ENCODE measurements around the gene FANCI.

FANCI gene

GRCh38 chr15:89243691-89244573 lies at the start of gene FANCI:
Gene FANCI (plus strand): TSS chr15:89243979. CDS start chr15:89247648, 3,669 bp downstream.
- DNase-seq: peak; percentile 88

DNA sequence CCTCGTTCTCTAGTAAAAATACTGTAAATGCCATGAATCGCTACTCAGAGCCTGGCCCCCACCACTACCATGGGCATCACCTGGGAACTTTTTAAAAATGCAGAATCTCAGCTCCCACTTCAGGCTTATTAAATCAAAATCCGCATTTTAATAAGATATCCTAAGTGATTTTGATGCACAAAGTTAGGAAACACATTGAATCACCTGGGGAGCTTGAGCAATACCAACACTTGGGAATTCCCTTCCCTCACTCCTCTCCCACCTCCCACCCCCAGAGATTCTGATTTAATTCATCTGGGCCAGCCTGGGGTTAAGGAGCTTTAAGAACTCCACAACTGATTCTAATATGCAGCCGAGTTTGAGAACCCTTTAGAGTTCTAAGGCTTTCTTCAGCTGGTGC lies 49.2 kb upstream of the FANCI start:
- no peak for DNase-seq

DNA sequence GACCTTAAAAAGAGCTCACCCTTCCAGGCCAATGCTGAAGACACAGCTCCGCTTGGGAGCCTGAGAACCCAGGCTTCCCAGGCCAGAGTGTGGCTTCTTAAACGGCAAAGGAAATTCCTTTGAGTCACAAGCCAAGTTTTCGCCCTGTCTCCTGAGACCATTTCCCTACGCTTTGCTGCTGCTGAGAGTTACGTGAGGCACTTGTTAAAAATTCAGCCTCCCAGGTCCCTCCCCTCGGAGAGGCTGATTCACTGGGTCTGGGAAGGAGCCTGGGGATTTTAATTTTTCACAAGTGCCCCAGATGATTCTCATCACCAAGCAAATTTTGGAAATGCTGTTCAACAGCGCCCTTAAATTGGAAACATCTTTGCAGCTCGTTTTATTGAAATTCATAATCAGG lies 47.9 kb upstream of the FANCI start:
- DNase-seq: no peak

GRCh38 chr15:89196241-89196640 lies 47.5 kb upstream of the FANCI start:
- DNase-seq: no peak

- no peak for DNase-seq
Observed at GRCh38 chr15:89196994-89197393, 46.8 kb upstream of the FANCI start.

DNA sequence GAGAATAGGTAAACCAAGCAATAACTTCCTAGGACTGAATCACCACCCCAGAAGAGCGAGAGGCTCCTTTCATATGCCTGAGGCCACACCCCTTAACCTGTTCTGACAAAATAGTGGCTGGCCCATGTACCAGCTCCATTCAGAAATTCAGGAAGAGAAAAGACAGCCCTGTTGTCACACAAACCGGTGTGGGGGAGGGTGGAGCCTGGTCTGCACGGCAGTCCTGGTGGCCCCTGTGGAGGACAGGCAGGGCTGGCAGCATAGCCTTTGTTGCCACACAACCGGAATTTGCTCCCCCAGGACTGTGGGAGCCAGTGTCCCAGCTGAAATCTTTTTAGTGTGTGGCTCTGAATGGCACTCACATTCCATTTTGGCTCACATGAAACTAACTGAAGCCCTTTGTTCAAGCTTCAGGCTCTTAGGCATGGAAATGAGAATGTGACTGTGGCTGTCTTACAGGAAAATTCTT lies 46.2 kb upstream of the FANCI start:
- peak; percentile 84 for DNase-seq

DNA sequence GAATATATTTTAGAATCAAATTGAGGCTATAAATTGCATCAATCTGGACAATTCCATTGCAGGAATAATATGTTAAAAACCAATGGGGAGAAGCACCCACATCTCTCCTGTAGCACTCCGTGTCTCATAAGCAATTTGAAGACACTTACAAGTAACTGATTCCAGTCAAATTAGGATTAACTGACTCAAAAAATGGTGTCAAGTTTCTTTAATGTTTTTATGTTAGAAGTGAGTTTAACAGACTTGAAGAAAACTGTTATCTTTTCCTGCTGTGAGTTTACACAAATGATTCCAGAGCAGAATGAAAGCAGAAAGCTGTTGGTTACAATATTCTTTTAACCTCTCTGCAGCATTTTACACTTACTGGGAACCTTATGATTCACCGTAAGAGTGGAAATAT lies 45.6 kb upstream of the FANCI start:
- DNase-seq: no peak

DNA sequence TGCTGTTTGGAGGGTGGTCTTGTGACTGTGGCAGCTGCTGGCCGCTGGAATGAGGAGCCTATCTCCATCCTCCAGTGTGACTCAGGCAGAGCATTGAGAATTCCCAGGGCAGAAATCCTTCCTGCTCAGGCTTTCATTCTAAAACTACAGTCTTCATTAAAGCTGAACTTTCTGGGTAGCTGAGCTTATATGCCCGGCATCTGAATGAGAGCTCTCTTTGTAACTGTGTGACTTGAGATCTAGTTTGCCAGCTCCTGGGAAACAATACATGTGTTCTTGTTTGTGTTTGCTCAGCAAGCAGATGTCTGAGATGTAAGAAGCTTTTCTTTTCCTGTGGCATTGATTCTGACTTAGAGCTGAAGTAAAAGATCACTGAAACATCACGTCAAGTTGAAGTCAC lies 44.8 kb upstream of the FANCI start:
- no peak for DNase-seq

DNA sequence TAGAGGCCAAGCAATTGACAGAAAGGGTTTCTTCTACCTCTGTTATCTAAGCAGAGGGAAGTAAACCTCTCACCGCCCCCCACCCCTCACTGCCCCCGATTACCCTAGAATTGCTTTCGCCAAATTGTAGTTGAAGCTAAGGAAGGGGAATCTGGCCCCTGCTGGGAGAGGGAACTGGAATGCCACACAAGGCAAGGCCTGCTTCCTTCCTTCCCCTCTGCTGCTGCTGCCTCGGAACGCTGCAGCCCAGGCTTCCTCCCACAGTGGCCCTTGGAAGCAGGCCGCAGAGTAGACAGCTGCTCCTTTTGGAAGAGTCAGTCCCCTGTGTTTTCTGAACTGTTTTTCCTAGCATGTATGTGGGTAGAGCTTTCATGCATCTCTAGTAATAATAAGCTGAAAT lies 44.0 kb upstream of the FANCI start:
- DNase-seq: no peak

GRCh38 chr15:89200182-89200581 lies 43.6 kb upstream of the FANCI start:
- DNase-seq: no peak

- DNase-seq: no peak
Observed at GRCh38 chr15:89201465-89202005, 42.2 kb upstream of the FANCI start.

- no peak for DNase-seq
Observed at GRCh38 chr15:89203705-89204273, 40.0 kb upstream of the FANCI start.

GRCh38 chr15:89205991-89206585 lies 37.7 kb upstream of the FANCI start:
- DNase-seq: no peak

DNA sequence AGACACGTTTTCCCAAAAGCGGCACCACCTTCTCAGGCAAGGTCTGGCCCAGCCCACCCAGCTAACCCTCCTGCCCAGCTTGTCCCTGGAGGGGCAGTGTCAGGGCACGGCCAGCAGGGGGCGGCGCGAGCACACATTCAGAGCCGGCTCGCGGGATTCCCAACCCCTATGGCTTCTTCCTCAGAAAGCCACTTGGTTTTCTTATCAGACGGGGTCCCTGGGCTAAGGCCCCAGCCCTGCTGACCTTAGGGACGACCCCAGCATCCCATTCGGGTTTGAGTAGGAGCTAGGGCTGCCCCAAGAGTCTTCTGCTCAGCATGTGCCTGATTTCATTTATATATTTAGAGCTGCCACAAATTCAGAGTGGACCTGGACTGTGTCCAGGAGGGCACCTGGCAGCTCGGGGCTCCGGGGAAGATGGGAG lies 36.9 kb upstream of the FANCI start:
- DNase-seq: peak; percentile 72

- DNase-seq: no peak
Observed at GRCh38 chr15:89208256-89208655, 35.5 kb upstream of the FANCI start.

GRCh38 chr15:89209057-89209456 lies 34.7 kb upstream of the FANCI start:
- DNase-seq: no peak

DNA sequence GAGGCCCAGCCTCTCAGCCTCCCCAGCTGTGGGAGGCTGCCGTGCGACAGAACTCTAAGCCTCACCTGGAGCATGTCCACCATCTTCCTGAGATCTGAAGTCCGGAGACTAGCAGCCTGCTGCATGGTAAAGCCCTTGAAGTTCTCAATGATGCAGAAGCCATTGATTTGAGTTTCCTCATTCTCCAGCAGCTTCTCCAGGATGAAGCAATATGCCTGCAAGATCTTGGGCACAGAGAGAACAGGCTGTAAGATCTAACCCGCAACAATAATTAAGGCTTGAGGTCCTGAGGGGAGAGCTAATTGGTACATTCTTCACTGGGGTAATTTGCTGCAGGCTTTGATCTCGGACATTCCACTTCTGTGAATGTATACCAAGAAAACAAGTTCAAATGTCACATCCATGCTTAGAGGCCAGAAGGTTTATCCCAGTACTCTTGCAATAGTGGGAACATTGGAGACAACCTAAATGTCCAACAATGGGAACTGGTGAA lies 32.1 kb upstream of the FANCI start:
- no peak for DNase-seq

DNA sequence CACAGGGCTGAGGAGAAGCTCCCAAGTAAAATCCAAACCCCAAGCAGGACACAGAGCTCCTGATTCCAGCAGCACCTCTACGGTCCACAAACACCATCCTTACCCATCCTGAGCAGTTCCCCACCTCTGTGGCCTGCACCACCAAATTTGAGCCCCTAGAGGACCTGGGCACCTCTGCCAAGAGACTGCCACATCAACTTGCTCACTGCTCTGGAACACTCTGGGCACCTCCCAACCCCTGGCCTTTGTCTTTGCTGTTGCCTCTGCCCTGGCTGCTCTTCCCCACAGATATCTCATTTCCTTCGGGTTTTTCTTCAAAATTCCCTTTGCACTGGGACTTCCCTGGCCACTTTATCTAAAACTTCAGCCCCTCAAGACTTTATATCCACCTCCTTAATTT lies 28.2 kb upstream of the FANCI start:
- no peak for DNase-seq

DNA sequence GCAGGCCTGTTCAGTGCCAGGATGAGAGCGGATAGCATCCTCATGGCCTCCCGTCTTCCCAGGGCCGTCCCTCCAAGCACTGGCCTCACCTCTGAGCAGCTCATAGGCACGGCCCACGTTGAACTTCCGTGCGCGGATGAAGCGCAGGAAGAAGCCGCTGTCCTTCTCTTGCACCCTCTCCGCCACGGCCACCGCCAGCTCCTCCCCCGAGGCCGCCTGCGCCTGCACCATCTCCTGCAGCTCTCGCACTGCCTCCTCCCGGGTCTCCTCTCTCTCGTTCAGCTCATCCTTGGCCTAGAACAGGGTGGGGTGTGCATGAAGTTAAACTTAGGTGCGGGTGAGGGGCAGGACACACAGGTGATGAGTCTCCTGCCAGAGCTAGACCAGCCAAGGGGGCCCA lies 26.7 kb upstream of the FANCI start:
- no peak for DNase-seq

DNA sequence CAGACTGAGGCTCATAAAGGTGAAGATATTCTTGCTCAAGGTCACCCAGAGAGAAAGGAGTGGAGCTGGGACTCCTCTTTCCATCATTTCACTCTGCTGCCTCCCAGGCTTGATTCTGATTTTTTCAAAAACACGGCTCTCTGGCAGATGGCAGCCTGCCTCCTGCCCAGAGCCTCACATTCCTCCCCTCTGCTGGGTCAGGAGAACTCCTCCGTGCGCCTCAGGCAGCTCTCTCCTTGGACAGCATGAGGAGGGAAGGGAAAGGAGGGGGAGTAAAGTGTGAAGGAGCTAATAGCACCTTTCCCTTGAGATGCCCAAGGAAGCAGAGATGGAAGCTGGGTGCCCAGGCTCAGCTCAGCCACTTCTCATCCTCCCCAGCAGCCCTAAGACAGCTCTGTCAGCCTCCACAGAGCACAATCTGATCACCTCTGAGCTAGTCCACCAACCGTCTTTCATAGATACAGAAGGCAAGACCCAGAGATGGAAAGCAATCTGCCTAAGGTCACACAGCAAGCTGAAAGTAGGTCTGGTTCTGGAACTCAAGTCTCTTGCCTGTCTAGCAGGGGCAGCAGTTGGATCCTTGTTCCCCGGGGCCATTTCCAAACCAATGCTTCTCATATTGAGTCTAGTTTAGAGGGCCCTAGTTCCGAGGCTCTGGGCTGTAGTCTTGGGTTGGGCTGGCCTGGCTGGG lies 25.9 kb upstream of the FANCI start:
- no peak for DNase-seq

DNA sequence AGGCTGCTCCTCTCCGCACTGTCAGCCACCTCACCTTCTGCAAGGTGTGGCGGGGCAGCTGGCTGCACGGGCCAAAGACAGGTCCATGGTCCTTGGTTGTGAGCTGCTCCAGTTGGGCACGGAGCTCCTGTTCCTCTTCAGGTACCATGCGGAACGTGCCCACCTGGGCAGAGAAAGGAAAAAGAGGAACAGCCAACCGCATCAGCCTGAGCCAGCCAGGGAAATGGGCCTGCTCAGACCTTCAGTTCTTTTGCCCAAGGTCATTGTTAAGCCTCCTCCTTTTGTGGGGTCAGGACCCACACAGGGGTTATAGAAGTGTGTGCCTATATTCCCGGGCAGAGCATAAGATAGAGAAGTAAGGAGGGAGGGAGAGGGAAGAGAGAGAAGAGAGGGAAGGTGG lies 25.2 kb upstream of the FANCI start:
- no peak for DNase-seq

GRCh38 chr15:89221543-89221942 lies 22.2 kb upstream of the FANCI start, which contains the start of gene RLBP1:
Gene RLBP1 (minus strand): TSS chr15:89221579. CDS start chr15:89218975, 2,604 bp downstream.
- DNase-seq: no peak

GRCh38 chr15:89225588-89225987 lies 18.2 kb upstream of the FANCI start:
- no peak for DNase-seq
